HG03280 (cell line): ENCODE measurements around the gene NLN.
"Not testable (repeated sequence)": the region's sequence is repeated elsewhere in the genome, so short reads cannot be mapped to it uniquely, and the experiment has no call there.

Source experiments
- ATAC-seq: cut with Tn5 transposase; IDR thresholded peaks from one replicate; pipeline ENCODE4 v1.9.1; 2021; ENCODE audit warnings: mild to moderate bottlenecking, moderate library complexity; ENCODE audit not compliant: unreplicated experiment

Gene NLN

DNA sequence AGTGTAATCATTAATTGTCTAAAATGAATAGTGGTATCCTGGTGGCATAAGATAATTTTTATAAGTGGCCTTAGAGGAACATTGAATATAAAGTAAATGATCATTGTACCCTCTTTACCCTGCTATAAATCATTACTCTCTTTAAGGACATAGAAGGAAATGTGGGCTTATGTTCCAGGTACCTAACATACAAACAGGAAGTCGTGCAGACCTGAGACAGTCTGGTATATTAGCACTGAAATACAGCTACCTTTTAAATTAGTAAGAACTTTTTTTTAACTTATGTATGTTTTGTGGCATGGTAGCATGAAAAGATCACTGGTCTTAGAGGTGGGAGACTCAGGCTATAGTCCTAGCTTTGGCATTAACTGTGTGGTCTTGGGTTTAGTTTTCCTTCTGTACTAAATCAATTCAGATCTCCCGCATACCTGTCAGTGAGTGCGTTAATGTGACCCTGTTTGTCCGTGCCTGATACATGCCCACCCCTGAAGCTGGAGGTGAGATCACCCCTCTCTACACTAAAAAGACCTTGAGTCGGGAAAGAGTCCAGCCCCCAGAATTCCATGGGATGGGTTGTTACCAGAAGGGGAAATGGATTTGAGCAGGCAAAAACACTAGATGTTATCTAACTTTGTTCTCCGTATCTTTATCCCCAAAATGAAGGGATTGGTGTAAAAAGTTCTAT is 145.0 kb downstream of the NLN start:
- no peak for ATAC-seq

DNA sequence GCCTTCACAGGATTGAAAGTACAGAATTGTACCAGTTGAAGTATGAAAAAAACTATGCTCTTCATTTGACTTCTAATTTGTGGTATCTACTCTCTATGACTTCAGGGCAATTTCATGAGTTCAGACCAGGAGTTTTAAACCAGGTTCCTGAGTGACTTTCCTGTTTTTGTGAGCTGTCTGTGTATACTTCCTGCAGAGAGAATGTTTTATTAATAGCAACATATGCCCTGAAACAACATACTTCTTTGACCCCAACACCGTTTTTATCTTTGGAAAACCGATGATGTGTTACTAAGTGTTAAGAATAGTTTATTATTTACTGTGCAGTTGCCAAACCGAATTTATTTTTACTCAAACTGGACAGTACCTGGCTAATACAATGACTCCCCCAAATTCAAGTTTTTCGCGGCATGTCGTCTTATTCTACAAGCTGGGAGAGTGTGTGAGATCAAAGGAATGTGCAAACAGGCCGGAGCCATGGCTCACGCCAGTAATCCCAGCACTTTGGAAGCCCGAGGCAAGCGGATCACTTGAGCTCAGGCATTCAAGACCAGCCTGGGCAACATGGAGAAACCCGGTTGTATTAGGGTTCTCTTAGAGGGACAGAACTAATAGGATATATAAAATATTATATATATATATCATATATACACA is 145.7 kb downstream of the NLN start:
- no peak for ATAC-seq

DNA sequence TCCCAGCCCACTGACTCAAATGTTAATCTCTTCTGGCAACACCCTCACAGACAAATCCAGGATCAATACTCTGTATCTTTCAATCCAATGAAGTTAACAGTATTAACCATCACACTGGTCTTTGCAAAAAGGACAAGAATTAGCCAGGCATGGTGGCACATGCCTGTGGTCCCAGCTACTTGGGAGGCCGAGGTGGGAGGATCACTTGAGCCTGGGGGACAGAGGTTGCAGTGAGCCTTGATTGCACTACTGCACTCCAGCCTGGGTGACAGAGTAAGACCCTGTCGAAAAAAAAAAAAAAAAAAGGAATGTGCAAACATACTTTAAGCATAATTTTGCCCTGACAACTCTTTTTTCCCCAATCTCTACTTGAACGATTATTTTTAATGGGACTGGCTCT is 146.5 kb downstream of the NLN start:
- ATAC-seq: no peak

DNA sequence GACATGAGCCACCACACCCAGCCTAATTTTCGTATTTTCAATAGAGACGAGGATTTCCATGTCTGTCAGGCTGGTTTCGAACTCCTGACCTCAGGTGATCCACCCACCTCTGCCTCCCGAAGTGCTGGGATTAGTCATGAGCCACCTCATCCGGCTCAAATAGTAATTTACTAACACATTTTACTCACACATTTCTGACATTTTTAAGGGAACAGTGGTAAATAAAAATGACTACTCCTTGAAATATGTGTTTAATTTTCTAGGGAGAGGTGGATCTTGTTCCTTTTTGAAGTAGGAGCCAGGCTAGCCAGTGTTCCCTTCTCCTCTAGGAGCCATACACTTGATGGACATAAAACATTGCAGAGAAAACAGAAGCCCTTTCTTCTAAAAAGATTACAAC is 149.2 kb downstream of the NLN start:
- ATAC-seq: no peak

DNA sequence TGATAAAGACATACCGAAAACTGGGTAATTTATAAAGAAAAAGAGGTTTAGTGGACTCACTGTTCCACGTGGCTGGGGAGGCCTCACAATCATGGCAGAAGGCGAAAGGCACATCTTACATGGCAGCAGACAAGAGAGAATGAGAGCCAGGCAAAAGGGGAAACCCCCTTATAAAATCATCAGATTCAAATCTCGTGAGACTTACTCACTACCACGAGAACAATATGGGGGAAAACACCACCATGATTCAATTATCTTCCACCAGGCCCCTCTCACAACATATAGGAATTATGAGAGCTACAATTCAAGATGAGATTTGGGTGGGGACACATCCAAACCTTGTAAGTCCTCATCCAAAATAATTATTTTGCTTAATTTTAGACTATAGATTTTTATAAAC is 149.8 kb downstream of the NLN start:
- ATAC-seq: not testable (repeated sequence)

DNA sequence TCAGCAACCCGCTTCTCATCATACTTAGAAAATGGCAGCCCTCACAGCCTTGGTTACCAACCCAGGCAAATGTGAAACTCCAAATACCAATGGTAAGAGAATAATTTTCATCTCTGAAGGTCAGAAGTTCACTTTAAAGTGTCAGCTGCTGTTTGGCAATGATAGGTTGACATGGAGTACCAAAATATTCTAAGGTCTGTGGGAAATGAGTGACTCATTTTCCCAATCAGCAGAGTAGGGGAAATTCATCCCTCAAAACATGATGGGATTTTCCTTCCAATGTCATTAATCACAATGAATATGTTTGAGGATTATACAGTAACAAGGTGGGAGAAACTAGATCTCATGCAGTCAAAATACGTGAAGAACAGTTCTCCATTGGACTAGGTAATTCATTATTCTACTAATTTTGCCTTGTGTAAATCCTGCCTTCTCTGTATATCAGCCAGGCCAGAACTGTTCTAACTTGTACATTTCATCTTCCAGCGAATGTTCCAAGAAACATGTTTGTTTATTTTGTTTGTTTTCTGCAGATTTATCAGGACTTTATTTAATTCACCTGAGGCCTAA is 151.3 kb downstream of the NLN start:
- ATAC-seq: no peak

DNA sequence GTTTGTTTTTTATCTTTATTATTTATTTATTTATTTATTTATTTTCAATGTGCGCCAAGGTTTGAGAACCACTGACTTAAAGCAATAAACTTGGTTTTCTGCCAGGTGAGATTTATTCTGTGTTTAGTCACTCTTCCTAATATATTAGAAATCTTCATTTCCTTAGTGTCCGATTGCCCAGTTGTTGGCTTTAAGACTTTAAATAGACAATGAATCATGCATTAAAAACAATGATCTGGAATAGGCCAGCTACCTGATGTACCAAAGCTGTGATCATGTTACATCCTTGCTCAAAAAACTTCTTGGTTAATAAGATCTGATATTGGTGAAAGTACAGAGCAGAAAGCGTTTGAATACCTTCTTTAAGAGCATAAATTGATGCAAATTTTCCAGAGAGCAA is 152.2 kb downstream of the NLN start:
- no peak for ATAC-seq

DNA sequence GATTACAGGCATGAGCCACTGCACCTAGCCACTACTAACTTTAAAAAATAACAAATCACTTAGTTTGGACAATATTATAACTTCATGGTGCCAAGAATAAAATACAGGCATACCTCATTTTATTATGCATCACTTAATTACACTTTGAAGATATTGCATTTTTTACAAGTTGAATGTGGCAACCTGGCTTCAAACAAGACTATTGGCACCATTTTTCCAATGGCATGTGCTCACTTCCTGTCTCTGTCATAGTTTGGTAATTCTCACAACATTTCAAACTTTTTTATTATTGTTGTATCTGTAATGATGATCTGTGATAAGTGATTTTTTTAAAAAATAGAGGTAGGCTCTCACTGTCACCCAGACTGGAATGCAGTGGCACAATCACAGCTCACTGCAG is 154.5 kb downstream of the NLN start:
- no peak for ATAC-seq

DNA sequence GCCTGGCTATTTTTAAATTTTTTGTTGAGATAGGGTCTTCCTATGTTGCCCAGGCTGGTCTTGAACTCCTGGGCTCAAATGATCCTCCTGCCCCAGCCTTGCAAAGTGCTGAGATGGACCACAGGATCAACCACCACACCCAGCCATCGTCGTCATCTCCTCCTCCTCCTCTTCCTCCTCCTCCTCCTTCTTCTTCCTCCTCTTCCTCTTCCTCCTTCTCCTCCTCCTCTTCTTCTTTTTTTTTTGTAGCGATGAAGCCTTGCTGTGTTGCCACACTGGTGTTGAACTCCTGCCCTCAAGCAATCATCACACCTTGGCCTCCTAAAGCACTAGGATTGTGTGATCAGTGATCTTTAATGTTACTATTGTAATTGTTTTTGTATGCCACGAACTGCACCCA is 155.0 kb downstream of the NLN start:
- no peak for ATAC-seq
